ENCODE results near the gene ADAMTS14. TPM values are rescaled to one million over a fixed set of nuclear protein-coding genes. Genes with fewer than 3 reads are reported as not detected.
A peak's percentile ranks its signal among the peaks of the same experiment; 100 is the strongest.

Gene ADAMTS14
- total RNA-seq, 1 donor from 2014 or later: 1.3 TPM

- no peak for DNase-seq (ENCODE audit: low read depth)
- no peak for TF ChIP-seq CTCF (IDR thresholded peaks at IDR 0.05; ENCODE audit: insufficient read depth, low read length, poor library complexity, severe bottlenecking)
- Histone ChIP-seq H3K36me3 (ENCODE audit: control insufficient read depth, insufficient read depth, low read length) (no peaks in the 10 kb centered on the region), H3K27me3 (ENCODE audit: control insufficient read depth, insufficient read depth, low read length) (peaks cover 2% of the 10 kb centered on the region), H3K4me3 (ENCODE audit: low read depth, low read length) (no peak overlapping the region)
Observed at GRCh38 chr10:70669015-70669414, 3.3 kb upstream of the ADAMTS14 start.

GRCh38 chr10:70669732-70670317 is 2.5 kb upstream of the ADAMTS14 start:
- no peak for TF ChIP-seq CTCF (IDR thresholded peaks at IDR 0.05; ENCODE audit: insufficient read depth, low read length, poor library complexity, severe bottlenecking)
- H3K4me3 ChIP-seq (ENCODE audit: low read depth, low read length): no peak overlapping the region
- H3K36me3 ChIP-seq (ENCODE audit: control insufficient read depth, insufficient read depth, low read length): no peaks in the 10 kb centered on the region
- no peak for DNase-seq (ENCODE audit: low read depth)
- H3K27me3 ChIP-seq (ENCODE audit: control insufficient read depth, insufficient read depth, low read length): peaks cover 7% of the 10 kb centered on the region

- peaks cover 7% of the 10 kb centered on the region for H3K27me3 ChIP-seq (ENCODE audit: control insufficient read depth, insufficient read depth, low read length)
Observed at GRCh38 chr10:70671619-70672164, 614 bp upstream of the ADAMTS14 start.

GRCh38 chr10:70673043-70673928 is 980 bp downstream of the ADAMTS14 start:
- H3K27me3 ChIP-seq (ENCODE audit: control insufficient read depth, insufficient read depth, low read length): peaks cover 7% of the 10 kb centered on the region
- no peaks in the 10 kb centered on the region for H3K36me3 ChIP-seq (ENCODE audit: control insufficient read depth, insufficient read depth, low read length)
- peak overlapping the region; percentile 26 for H3K4me3 ChIP-seq (ENCODE audit: low read depth, low read length)
- TF ChIP-seq CTCF (IDR thresholded peaks at IDR 0.05; ENCODE audit: insufficient read depth, low read length, poor library complexity, severe bottlenecking): no peak
- no peak for DNase-seq (ENCODE audit: low read depth)

More at GRCh38 chr10:70671619-70672164, 614 bp upstream of the ADAMTS14 start:
- no peaks in the 10 kb centered on the region for H3K36me3 ChIP-seq (ENCODE audit: control insufficient read depth, insufficient read depth, low read length)
- DNase-seq (ENCODE audit: low read depth): no peak
- H3K4me3 ChIP-seq (ENCODE audit: low read depth, low read length): peak overlapping the region; percentile 26
- TF ChIP-seq CTCF (IDR thresholded peaks at IDR 0.05; ENCODE audit: insufficient read depth, low read length, poor library complexity, severe bottlenecking): peak; percentile 20

- Histone ChIP-seq H3K36me3 (ENCODE audit: control insufficient read depth, insufficient read depth, low read length) (no peaks in the 10 kb centered on the region), H3K4me3 (ENCODE audit: low read depth, low read length) (no peak overlapping the region), H3K27me3 (ENCODE audit: control insufficient read depth, insufficient read depth, low read length) (peaks cover 7% of the 10 kb centered on the region)
- DNase-seq (ENCODE audit: low read depth): no peak
- TF ChIP-seq CTCF (IDR thresholded peaks at IDR 0.05; ENCODE audit: insufficient read depth, low read length, poor library complexity, severe bottlenecking): no peak
Observed at GRCh38 chr10:70673929-70674559, 1.7 kb downstream of the ADAMTS14 start.

All from kidney epithelial cell (primary cell).